ENCODE results near the gene KEL.

- TF ChIP-seq CTCF (conservative IDR thresholded peaks at IDR 0.05) (no peak), ZFX (IDR thresholded peaks at IDR 0.05) (no peak)
Observed at GRCh38 chr7:142913566-142913965, 48.6 kb downstream of the KEL start.
